Activated CD8-positive, alpha-beta memory T cell treated with anti-CD3 and anti-CD28 coated beads, Interleukin-2, amount 10 ng/mL, durations not matched to agents 7 days and 5 days (primary cell): ENCODE data around the gene RASSF10. TPM values are rescaled to one million over a fixed set of nuclear protein-coding genes. Genes with fewer than 3 reads are reported as not detected.

Source experiments
- ATAC-seq: fragments of 150-1000 bp; cut with Tn5 transposase; one replicate; pipeline ENCODE4 v1.10.0; 2021; ENCODE audit warnings: moderate library complexity
- CTCF ChIA-PET: fragments of 350-600 bp; sonication (Branson Sonifier 250); formaldehyde crosslinking; loops from one replicate; lab custom pipeline; 2021; ENCODE audit warnings: antibody characterized with exemption; lab: Charles Lee
- DNase-seq: peaks from one replicate; pipeline ENCODE4 v3.0.0-alpha.2; 2020
- H3K27ac Mint-ChIP-seq: one replicate; pipeline ENCODE4 v1.8.0; 2021; ENCODE audit warnings: mild to moderate bottlenecking, mixed read lengths
- H3K27me3 Mint-ChIP-seq: one replicate; pipeline ENCODE4 v1.8.0; 2021; ENCODE audit warnings: mixed read lengths
- H3K36me3 Mint-ChIP-seq: one replicate; pipeline ENCODE4 v1.8.0; 2021; ENCODE audit warnings: mild to moderate bottlenecking, mixed read lengths
- H3K4me1 Mint-ChIP-seq: one replicate; pipeline ENCODE4 v1.8.0; 2021; ENCODE audit warnings: mixed read lengths
- H3K4me3 Mint-ChIP-seq: one replicate; pipeline ENCODE4 v1.8.0; 2021; ENCODE audit warnings: mild to moderate bottlenecking, moderate library complexity, mixed read lengths
- H3K9me3 Mint-ChIP-seq: one replicate; pipeline ENCODE4 v1.8.0; 2022; ENCODE audit warnings: low read depth, mixed read lengths
- total RNA-seq, 2 experiments: library from RNA; stranded (reverse); gene quantifications; one replicate each; pipeline ENCODE4 v1.2.3, GENCODE V29; 2021

Gene RASSF10
- total RNA-seq, 2 experiments from 2014 or later = not detected

- H3K36me3 Mint-ChIP-seq = no peaks in the 10 kb centered on the region
- no peak overlapping the region for H3K4me3 Mint-ChIP-seq
- ATAC-seq (no peak), DNase-seq (no peak)
- no peaks in the 10 kb centered on the region for H3K4me1 Mint-ChIP-seq
- H3K27ac Mint-ChIP-seq = no peak overlapping the region
- no peaks in the 10 kb centered on the region for H3K9me3 Mint-ChIP-seq
- CTCF ChIA-PET = no interaction called here
- H3K27me3 Mint-ChIP-seq = peaks cover 66% of the 10 kb centered on the region
Observed at GRCh38 chr11:13015753-13016152, 6.6 kb downstream of the RASSF10 start.

GRCh38 chr11:13016415-13016814 lies 7.3 kb downstream of the RASSF10 start:
- Mint-ChIP-seq H3K4me3 (no peak overlapping the region), H3K9me3 (no peaks in the 10 kb centered on the region), H3K27ac (no peak overlapping the region), H3K36me3 (no peaks in the 10 kb centered on the region), H3K27me3 (peaks cover 65% of the 10 kb centered on the region), H3K4me1 (no peaks in the 10 kb centered on the region)
- CTCF ChIA-PET = no interaction called here
- ATAC-seq = no peak
- DNase-seq = no peak

- Mint-ChIP-seq H3K4me1 (no peaks in the 10 kb centered on the region), H3K4me3 (no peak overlapping the region), H3K36me3 (no peaks in the 10 kb centered on the region), H3K27ac (no peak overlapping the region), H3K9me3 (no peaks in the 10 kb centered on the region), H3K27me3 (peaks cover 66% of the 10 kb centered on the region)
- CTCF ChIA-PET = no interaction called here
- no peak for DNase-seq
- ATAC-seq = no peak
Observed at GRCh38 chr11:13019313-13019712, 10.2 kb downstream of the RASSF10 start.

- no peaks in the 10 kb centered on the region for H3K9me3 Mint-ChIP-seq
- DNase-seq = no peak
- no peaks in the 10 kb centered on the region for H3K36me3 Mint-ChIP-seq
- H3K27ac Mint-ChIP-seq = no peak overlapping the region
- H3K4me3 Mint-ChIP-seq = no peak overlapping the region
- CTCF ChIA-PET = no interaction called here
- H3K4me1 Mint-ChIP-seq = no peaks in the 10 kb centered on the region
- no peak for ATAC-seq
- H3K27me3 Mint-ChIP-seq = peaks cover 52% of the 10 kb centered on the region
Observed at GRCh38 chr11:13023423-13023822, 14.3 kb downstream of the RASSF10 start.

GRCh38 chr11:13026722-13027121 lies 17.6 kb downstream of the RASSF10 start:
- Mint-ChIP-seq H3K27me3 (peaks cover 34% of the 10 kb centered on the region), H3K4me3 (no peak overlapping the region), H3K36me3 (no peaks in the 10 kb centered on the region), H3K27ac (no peak overlapping the region), H3K9me3 (no peaks in the 10 kb centered on the region), H3K4me1 (no peaks in the 10 kb centered on the region)
- ATAC-seq = no peak
- no peak for DNase-seq
- CTCF ChIA-PET = no interaction called here

- ATAC-seq (no peak), DNase-seq (no peak)
- Mint-ChIP-seq H3K4me1 (no peaks in the 10 kb centered on the region), H3K36me3 (no peaks in the 10 kb centered on the region), H3K9me3 (no peaks in the 10 kb centered on the region), H3K27ac (no peak overlapping the region), H3K27me3 (peaks cover 18% of the 10 kb centered on the region), H3K4me3 (no peak overlapping the region)
- CTCF ChIA-PET = interaction anchor here (1.3 kb wide), 1 partner anchor 29 kb away, joined by 3 read pairs; no protein-coding TSS in a partner anchor
Observed at GRCh38 chr11:13028322-13028721, 19.2 kb downstream of the RASSF10 start.

- Mint-ChIP-seq H3K4me1 (peaks cover 4% of the 10 kb centered on the region), H3K36me3 (no peaks in the 10 kb centered on the region), H3K4me3 (no peak overlapping the region), H3K27ac (no peak overlapping the region), H3K27me3 (peaks cover 11% of the 10 kb centered on the region), H3K9me3 (no peaks in the 10 kb centered on the region)
- ATAC-seq (no peak), DNase-seq (no peak)
- CTCF ChIA-PET = no interaction called here
Observed at GRCh38 chr11:13029872-13030271, 20.8 kb downstream of the RASSF10 start.

GRCh38 chr11:13030857-13031256 lies 21.7 kb downstream of the RASSF10 start:
- H3K27ac Mint-ChIP-seq = no peak overlapping the region
- no peak for DNase-seq
- H3K36me3 Mint-ChIP-seq = no peaks in the 10 kb centered on the region
- H3K9me3 Mint-ChIP-seq = no peaks in the 10 kb centered on the region
- peaks cover 20% of the 10 kb centered on the region for H3K27me3 Mint-ChIP-seq
- no peak for ATAC-seq
- H3K4me3 Mint-ChIP-seq = no peak overlapping the region
- CTCF ChIA-PET = no interaction called here
- peaks cover 4% of the 10 kb centered on the region for H3K4me1 Mint-ChIP-seq

- ATAC-seq (no peak), DNase-seq (no peak)
- no peaks in the 10 kb centered on the region for H3K9me3 Mint-ChIP-seq
- H3K36me3 Mint-ChIP-seq = no peaks in the 10 kb centered on the region
- no peak overlapping the region for H3K27ac Mint-ChIP-seq
- no peak overlapping the region for H3K4me3 Mint-ChIP-seq
- CTCF ChIA-PET = no interaction called here
- peaks cover 23% of the 10 kb centered on the region for H3K27me3 Mint-ChIP-seq
- peaks cover 4% of the 10 kb centered on the region for H3K4me1 Mint-ChIP-seq
Observed at GRCh38 chr11:13031349-13031748, 22.2 kb downstream of the RASSF10 start.

- no peak overlapping the region for H3K4me3 Mint-ChIP-seq
- CTCF ChIA-PET = interaction anchor here (0.9 kb wide), 1 partner anchor 12 kb away, joined by 3 read pairs; no protein-coding TSS in a partner anchor
- ATAC-seq = no peak
- H3K27me3 Mint-ChIP-seq = peaks cover 34% of the 10 kb centered on the region
- H3K4me1 Mint-ChIP-seq = peaks cover 4% of the 10 kb centered on the region
- H3K9me3 Mint-ChIP-seq = no peaks in the 10 kb centered on the region
- H3K27ac Mint-ChIP-seq = no peak overlapping the region
- H3K36me3 Mint-ChIP-seq = no peaks in the 10 kb centered on the region
- no peak for DNase-seq
Observed at GRCh38 chr11:13033760-13034533, 24.8 kb downstream of the RASSF10 start.

- no peaks in the 10 kb centered on the region for H3K9me3 Mint-ChIP-seq
- no peak overlapping the region for H3K4me3 Mint-ChIP-seq
- no peaks in the 10 kb centered on the region for H3K36me3 Mint-ChIP-seq
- CTCF ChIA-PET = no interaction called here
- H3K27me3 Mint-ChIP-seq = peaks cover 40% of the 10 kb centered on the region
- no peak overlapping the region for H3K27ac Mint-ChIP-seq
- peaks cover 4% of the 10 kb centered on the region for H3K4me1 Mint-ChIP-seq
- ATAC-seq (no peak), DNase-seq (no peak)
Observed at GRCh38 chr11:13035711-13036110, 26.6 kb downstream of the RASSF10 start.

- Mint-ChIP-seq H3K27me3 (peaks cover 43% of the 10 kb centered on the region), H3K9me3 (no peaks in the 10 kb centered on the region), H3K27ac (no peak overlapping the region), H3K4me3 (no peak overlapping the region), H3K36me3 (no peaks in the 10 kb centered on the region), H3K4me1 (peaks cover 4% of the 10 kb centered on the region)
- CTCF ChIA-PET = no interaction called here
- no peak for ATAC-seq
- no peak for DNase-seq
Observed at GRCh38 chr11:13036235-13036634, 27.1 kb downstream of the RASSF10 start.

GRCh38 chr11:13038366-13038765 lies 29.2 kb downstream of the RASSF10 start:
- CTCF ChIA-PET = no interaction called here
- Mint-ChIP-seq H3K4me1 (peaks cover 4% of the 10 kb centered on the region), H3K9me3 (no peaks in the 10 kb centered on the region), H3K27ac (no peak overlapping the region), H3K4me3 (no peak overlapping the region), H3K27me3 (peaks cover 59% of the 10 kb centered on the region), H3K36me3 (no peaks in the 10 kb centered on the region)
- ATAC-seq (no peak), DNase-seq (no peak)

GRCh38 chr11:13039126-13039525 lies 30.0 kb downstream of the RASSF10 start:
- H3K27ac Mint-ChIP-seq = no peak overlapping the region
- no peaks in the 10 kb centered on the region for H3K36me3 Mint-ChIP-seq
- DNase-seq = no peak
- H3K4me1 Mint-ChIP-seq = peaks cover 2% of the 10 kb centered on the region
- ATAC-seq = no peak
- no peak overlapping the region for H3K4me3 Mint-ChIP-seq
- H3K9me3 Mint-ChIP-seq = no peaks in the 10 kb centered on the region
- peaks cover 59% of the 10 kb centered on the region for H3K27me3 Mint-ChIP-seq
- CTCF ChIA-PET = no interaction called here
